ENCODE results near the gene TTBK2. TPM values are rescaled to one million over a fixed set of nuclear protein-coding genes. Genes with fewer than 3 reads are reported as not detected.

Gene TTBK2
- total RNA-seq, 1 experiment from 2014 or later, result 10.6 TPM

DNA sequence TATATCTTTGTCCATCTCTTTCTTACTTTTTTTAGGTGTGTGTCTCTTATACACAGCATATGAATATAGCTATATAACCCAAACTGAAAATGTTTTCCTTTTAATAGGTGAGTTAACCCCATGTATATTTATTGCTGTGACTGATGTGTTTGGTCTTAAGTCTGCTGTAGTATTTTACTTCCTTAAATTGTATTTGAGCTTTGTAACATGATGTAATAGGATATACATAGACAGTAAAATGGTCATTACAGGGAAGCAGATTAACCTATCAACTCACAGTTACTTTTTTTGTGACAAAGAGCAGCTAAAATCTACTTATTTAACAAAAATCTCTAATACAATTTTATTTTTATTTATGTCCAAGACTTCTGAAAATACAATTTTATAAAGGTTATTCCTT is 131.9 kb downstream of the TTBK2 start:
- Histone ChIP-seq H4K8ac (replicated peaks; ENCODE audit: insufficient read length, low read depth, low read length) (no peak overlapping the region), H4K91ac (ENCODE audit: insufficient read length, low read depth, low read length) (no peak overlapping the region), H3K14ac (ENCODE audit: insufficient read depth, low read length) (no peak overlapping the region), H3K23me2 (ENCODE audit: insufficient read length, low read depth, low read length, poor library complexity, severe bottlenecking) (no peaks in the 10 kb centered on the region), H3K79me1 (ENCODE audit: insufficient read depth, low read depth, low read length, poor library complexity, severe bottlenecking) (no peaks in the 10 kb centered on the region), H3K27ac (ENCODE audit: insufficient read length, low read depth, low read length) (no peak overlapping the region), H3K4ac (ENCODE audit: low read depth, low read length) (no peak overlapping the region), H2BK5ac (ENCODE audit: insufficient read length, low read length) (no peak overlapping the region), H3K4me2 (ENCODE audit: insufficient read depth, insufficient read length, low read length) (no peak overlapping the region), H2AK5ac (ENCODE audit: insufficient read length, low read length) (no peak overlapping the region), H3K18ac (ENCODE audit: insufficient read length, low read depth, low read length) (no peak overlapping the region), H2AFZ (ENCODE audit: low read length) (no peak overlapping the region), H4K5ac (ENCODE audit: insufficient read length, low read depth, low read length) (no peak overlapping the region), H3K4me1 (ENCODE audit: insufficient read depth, low read length) (no peaks in the 10 kb centered on the region), H3K9ac (ENCODE audit: extremely low read depth, insufficient read length, low read length) (no peak overlapping the region), H2BK120ac (ENCODE audit: low read depth, low read length, poor library complexity, severe bottlenecking) (no peak overlapping the region), H3K23ac (ENCODE audit: insufficient read length, low read depth, low read length) (no peak overlapping the region), H4K20me1 (ENCODE audit: control insufficient read depth, insufficient read depth, insufficient read length) (no peaks in the 10 kb centered on the region), H3K56ac (ENCODE audit: insufficient read length, low read depth, low read length) (no peak overlapping the region), H3K79me2 (ENCODE audit: insufficient read depth, low read length) (no peaks in the 10 kb centered on the region), H3T11ph (ENCODE audit: low read length) (no peak overlapping the region), H3K9me3 (ENCODE audit: control insufficient read depth, low read depth, low read length) (no peaks in the 10 kb centered on the region), H2BK12ac (ENCODE audit: insufficient read length, low read depth, low read length) (no peak overlapping the region), H3K27me3 (ENCODE audit: insufficient read depth, low read length) (no peaks in the 10 kb centered on the region), H2BK15ac (ENCODE audit: low read depth, low read length) (no peak overlapping the region), H2BK20ac (ENCODE audit: low read depth, low read length, poor library complexity, severe bottlenecking) (no peak overlapping the region)
- TF ChIP-seq, protein P1, sequence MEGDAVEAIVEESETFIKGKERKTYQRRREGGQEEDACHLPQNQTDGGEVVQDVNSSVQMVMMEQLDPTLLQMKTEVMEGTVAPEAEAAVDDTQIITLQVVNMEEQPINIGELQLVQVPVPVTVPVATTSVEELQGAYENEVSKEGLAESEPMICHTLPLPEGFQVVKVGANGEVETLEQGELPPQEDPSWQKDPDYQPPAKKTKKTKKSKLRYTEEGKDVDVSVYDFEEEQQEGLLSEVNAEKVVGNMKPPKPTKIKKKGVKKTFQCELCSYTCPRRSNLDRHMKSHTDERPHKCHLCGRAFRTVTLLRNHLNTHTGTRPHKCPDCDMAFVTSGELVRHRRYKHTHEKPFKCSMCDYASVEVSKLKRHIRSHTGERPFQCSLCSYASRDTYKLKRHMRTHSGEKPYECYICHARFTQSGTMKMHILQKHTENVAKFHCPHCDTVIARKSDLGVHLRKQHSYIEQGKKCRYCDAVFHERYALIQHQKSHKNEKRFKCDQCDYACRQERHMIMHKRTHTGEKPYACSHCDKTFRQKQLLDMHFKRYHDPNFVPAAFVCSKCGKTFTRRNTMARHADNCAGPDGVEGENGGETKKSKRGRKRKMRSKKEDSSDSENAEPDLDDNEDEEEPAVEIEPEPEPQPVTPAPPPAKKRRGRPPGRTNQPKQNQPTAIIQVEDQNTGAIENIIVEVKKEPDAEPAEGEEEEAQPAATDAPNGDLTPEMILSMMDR (conservative IDR thresholded peaks at IDR 0.05), result no peak
- DNase-seq, result no peak
- no peak overlapping the region for H3K27ac Mint-ChIP-seq
- H3K36me3 Mint-ChIP-seq (ENCODE audit: insufficient read depth in 1 of 3, low read depth in 3 of 3), result no peaks in the 10 kb centered on the region; a peak in 1 of 7 replicates
- no peak overlapping the region for H3K4me3 Mint-ChIP-seq
- no peaks in the 10 kb centered on the region for H3K9me3 Mint-ChIP-seq
- peaks cover 5% of the 10 kb centered on the region in 2 experiments; a peak in 2 of 4 replicates for H3K4me1 Mint-ChIP-seq
- no peaks in the 10 kb centered on the region for H3K27me3 Mint-ChIP-seq (ENCODE audit: low read depth)

Measured in H9 (cell line).